Thyroid gland (tissue), 4 donors: ENCODE data around the gene HSPA1B. TPM values are rescaled to one million over a fixed set of nuclear protein-coding genes. Genes with fewer than 3 reads are reported as not detected.

Experiments
- DNase-seq, 2 donors: peaks; one replicate each; pipeline ENCODE4 v3.0.0-alpha.2; 2019
- H3K27ac ChIP-seq, 3 donors: fragments of 200-600 bp; sonication (generic); 1 replicate in 2 of 3; 2 replicates in 1 of 3; pipeline ENCODE4 v1.5.1; 2016 to 2019; ENCODE audit warnings: mild to moderate bottlenecking in 1 of 3, moderate library complexity in 1 of 3
- H3K27me3 ChIP-seq: fragments of 200-600 bp; sonication (generic); one replicate; pipeline ENCODE4 v1.5.1; 2019
- H3K36me3 ChIP-seq, 2 donors: fragments of 200-600 bp; sonication (generic); one replicate each; pipeline ENCODE4 v1.5.1; 2016 to 2019
- H3K4me1 ChIP-seq, 2 donors: fragments of 200-600 bp; sonication (generic); one replicate each; pipeline ENCODE4 v1.5.1; 2017 to 2019
- H3K4me3 ChIP-seq, 3 donors: fragments of 200-600 bp; sonication (generic); replicated peaks in 1 of 3; 1 replicate in 2 of 3; 2 replicates in 1 of 3; pipeline ENCODE4 v1.5.1; 2016; ENCODE audit warnings: mild to moderate bottlenecking in 1 of 3
- H3K9me3 ChIP-seq: fragments of 200-600 bp; sonication (generic); one replicate; pipeline ENCODE4 v1.5.1; 2017
- CTCF ChIP-seq, 6 experiments: fragments of 200-600 bp in 3 of 6; fragments of 450-650 bp in 3 of 6; sonication (generic) in 3 of 6; IDR thresholded peaks; one replicate each; pipeline ENCODE4 v1.5.1; 2016 to 2019; ENCODE audit warnings: antibody characterized with exemption in 6 of 6, mild to moderate bottlenecking in 2 of 6, inconsistent platforms in 1 of 6, moderate library complexity in 1 of 6
- POLR2A ChIP-seq, 2 donors: fragments of 450-650 bp; IDR thresholded peaks; one replicate each; pipeline ENCODE4 v1.6.1; 2017; ENCODE audit warnings: antibody characterized with exemption in 2 of 2, mild to moderate bottlenecking in 2 of 2, moderate library complexity in 1 of 2
- WGBS, 2 donors: methylation state at CpG; one replicate each; pipeline ENCODE4 v1.1.5; 2017; 5-methylcytosine and 5-hydroxymethylcytosine counted together
- intact Hi-C: fragments of 100-400 bp; cut with DNase I; formaldehyde crosslinking; loops from one replicate; pipeline ENCODE4 v1.15.1; 2023
- small RNA-seq: library from RNA; depleted of rRNA; stranded (forward); fragments of <200 nt; gene quantifications from one replicate; pipeline ENCODE3, GENCODE V24; 2016
- total RNA-seq, 4 donors: library from RNA; depleted of rRNA; stranded (reverse); fragments of >200 nt; gene quantifications; one replicate each; pipeline ENCODE4 v1.2.3, GENCODE V29; 2016

The HSPA1B gene
- total RNA-seq, 4 donors from 2014 or later: 194 to 330 (median 256) TPM

- TF ChIP-seq POLR2A (IDR thresholded peaks at IDR 0.05) (no peak), CTCF (IDR thresholded peaks at IDR 0.05) (no peak)
- Histone ChIP-seq H3K36me3 (peaks cover 25 to 27% of the 10 kb centered on the region in 2 donors), H3K27ac (no peak overlapping the region), H3K4me1 (peaks cover 3 to 18% of the 10 kb centered on the region in 2 donors), H3K9me3 (no peaks in the 10 kb centered on the region), H3K27me3 (no peaks in the 10 kb centered on the region), H3K4me3 (no peak overlapping the region)
- DNase-seq: no peak
- intact Hi-C loops: no loop called here
- WGBS, 2 donors: 71 to 75% methylated on average over 2 to 3 of the region's 3 CpGs
Observed at GRCh38 chr6:31878222-31878621, 50.7 kb downstream of the HSPA1B start.

GRCh38 chr6:31878726-31879125 is 51.2 kb downstream of the HSPA1B start, which contains the start of gene SLC44A4:
Gene SLC44A4 (minus strand): TSS chr6:31878997. CDS start chr6:31878980, 17 bp downstream.
- peak; percentile 28 to 35 for DNase-seq
- no peaks in the 10 kb centered on the region for H3K9me3 ChIP-seq
- intact Hi-C loops: no loop called here
- H3K36me3 ChIP-seq: peaks cover 30 to 32% of the 10 kb centered on the region in 2 donors
- 59 to 66% methylated on average over 18 of the region's 18 CpGs for WGBS, 2 donors
- no peak for TF ChIP-seq CTCF (IDR thresholded peaks at IDR 0.05)
- no peak for TF ChIP-seq POLR2A (IDR thresholded peaks at IDR 0.05)
- no peaks in the 10 kb centered on the region for H3K27me3 ChIP-seq
- H3K4me3 ChIP-seq: no peak within 1 kb of the TSS
- H3K27ac ChIP-seq: no peak within 1 kb of the TSS
- H3K4me1 ChIP-seq: peaks cover 3 to 18% of the 10 kb centered on the region in 2 donors

- TF ChIP-seq POLR2A (IDR thresholded peaks at IDR 0.05) (no peak), CTCF (IDR thresholded peaks at IDR 0.05) (no peak)
- Histone ChIP-seq H3K9me3 (no peaks in the 10 kb centered on the region), H3K27ac (no peak overlapping the region), H3K36me3 (peaks cover 34 to 37% of the 10 kb centered on the region in 2 donors), H3K4me1 (peaks cover 3 to 15% of the 10 kb centered on the region in 2 donors), H3K27me3 (no peaks in the 10 kb centered on the region), H3K4me3 (no peak overlapping the region)
- DNase-seq: no peak
- 78 to 83% methylated on average over 13 of the region's 13 CpGs for WGBS, 2 donors
- intact Hi-C loops: no loop called here
Observed at GRCh38 chr6:31879143-31879542, 51.6 kb downstream of the HSPA1B start.

Small RNAs within 50 kb of the gene (small RNA-seq; reads per million reads assigned to genes)
- not detected for gene RF00019
- 155 reads per million, percentile 97 among the genes with 10 or more reads in this experiment for gene SNORD48
- not detected for gene SNORD52

Other genes starting within 250 kb of the HSPA1B start
- gene LTB, start 245.3 kb upstream of the HSPA1B start, total RNA-seq: not detected
- 10 to 100 TPM in 1 of 4 donors, 1 to 10 TPM in 2, not detected in 1; 2.5 to 23.4 (median 3.2) TPM for gene LST1, start 241.5 kb upstream of the HSPA1B start, total RNA-seq
- gene NCR3, start 234.7 kb upstream of the HSPA1B start, total RNA-seq: not detected
- 10 to 100 TPM in 3 of 4 donors, 1 to 10 TPM in 1; 8.1 to 37.8 (median 17.6) TPM for gene AIF1, start 212.5 kb upstream of the HSPA1B start, total RNA-seq
- 100 to 1,000 TPM in 1 of 4 donors, 10 to 100 TPM in 3; 68.5 to 127 (median 86.7) TPM for gene PRRC2A, start 207.0 kb upstream of the HSPA1B start, total RNA-seq
- gene BAG6, start 175.1 kb upstream of the HSPA1B start, total RNA-seq: 100 to 1,000 TPM; 179 to 301 (median 245) TPM
- gene APOM, start 171.8 kb upstream of the HSPA1B start, total RNA-seq: 1 to 10 TPM; 2.3 to 5.1 (median 4.5) TPM
- 10 to 100 TPM; 23.6 to 32.3 (median 28.7) TPM for gene C6orf47, start 167.0 kb upstream of the HSPA1B start, total RNA-seq
- 10 to 100 TPM; 15.7 to 23.2 (median 22.1) TPM for gene GPANK1, start 162.7 kb upstream of the HSPA1B start, total RNA-seq
- 100 to 1,000 TPM; 181 to 264 (median 206) TPM for gene CSNK2B, start 161.7 kb upstream of the HSPA1B start, total RNA-seq
- 10 to 100 TPM in 2 of 4 donors, 1 to 10 TPM in 2; 4.4 to 11.8 (median 9.4) TPM for gene LY6G5B, start 157.8 kb upstream of the HSPA1B start, total RNA-seq
- gene LY6G5C, start 146.7 kb upstream of the HSPA1B start, total RNA-seq: 1 to 10 TPM in 1 of 4 donors, under 1 TPM in 2, not detected in 1; 0.54 to 7.9 (median 0.83) TPM
- 10 to 100 TPM; 47.3 to 81.4 (median 71.7) TPM for gene ABHD16A, start 124.4 kb upstream of the HSPA1B start, total RNA-seq
- not detected for gene LY6G6F, start 120.9 kb upstream of the HSPA1B start, total RNA-seq
- gene LY6G6D, start 112.4 kb upstream of the HSPA1B start, total RNA-seq: not detected
- gene LY6G6C, start 106.0 kb upstream of the HSPA1B start, total RNA-seq: not detected
- 1 to 10 TPM in 1 of 4 donors, under 1 TPM in 1, not detected in 2; 0.54 to 1.8 TPM for gene MPIG6B, start 104.4 kb upstream of the HSPA1B start, total RNA-seq
- 100 to 1,000 TPM in 3 of 4 donors, 10 to 100 TPM in 1; 99.9 to 117 (median 114) TPM for gene DDAH2, start 98.4 kb upstream of the HSPA1B start, total RNA-seq
- gene CLIC1, start 91.2 kb upstream of the HSPA1B start, total RNA-seq: 100 to 1,000 TPM; 222 to 314 (median 247) TPM
- 10 to 100 TPM in 1 of 4 donors, 1 to 10 TPM in 3; 5.6 to 11.2 (median 7.2) TPM for gene MSH5, start 87.7 kb upstream of the HSPA1B start, total RNA-seq
- gene SAPCD1, start 65.1 kb upstream of the HSPA1B start, total RNA-seq: 1 to 10 TPM in 3 of 4 donors, not detected in 1; 2.0 to 4.2 (median 3.0) TPM
- 1 to 10 TPM; 1.2 to 8.9 (median 5.4) TPM for gene VWA7, start 50.4 kb upstream of the HSPA1B start, total RNA-seq
- 100 to 1,000 TPM in 1 of 4 donors, 10 to 100 TPM in 3; 33.8 to 120 (median 39.9) TPM for gene VARS1, start 32.0 kb upstream of the HSPA1B start, total RNA-seq
- 10 to 100 TPM; 29.2 to 48.4 (median 36.5) TPM for gene LSM2, start 20.8 kb upstream of the HSPA1B start, total RNA-seq
- gene HSPA1L, start 12.5 kb upstream of the HSPA1B start, total RNA-seq: 1 to 10 TPM; 3.5 to 4.1 (median 3.9) TPM
- 100 to 1,000 TPM; 148 to 320 (median 190) TPM for gene HSPA1A, start 12.2 kb upstream of the HSPA1B start, total RNA-seq
- gene NEU1, start 35.1 kb downstream of the HSPA1B start, total RNA-seq: 10 to 100 TPM; 54.4 to 98.1 (median 65.9) TPM
- 10 to 100 TPM in 2 of 4 donors, 1 to 10 TPM in 2; 1.6 to 16.2 (median 7.7) TPM for gene SLC44A4, start 51.3 kb downstream of the HSPA1B start, total RNA-seq
- gene EHMT2, start 70.0 kb downstream of the HSPA1B start, total RNA-seq: 10 to 100 TPM; 26.9 to 47.7 (median 38.7) TPM
- 1 to 10 TPM in 3 of 4 donors, under 1 TPM in 1; 0.94 to 2.9 (median 1.5) TPM for gene ZBTB12, start 74.3 kb downstream of the HSPA1B start, total RNA-seq
- 1 to 10 TPM; 2.5 to 6.2 (median 4.4) TPM for gene C2, start 100.0 kb downstream of the HSPA1B start, total RNA-seq
- 10 to 100 TPM; 10.5 to 36.7 (median 16.4) TPM for gene CFB, start 118.4 kb downstream of the HSPA1B start, total RNA-seq
- gene NELFE, start 131.2 kb downstream of the HSPA1B start, total RNA-seq: 100 to 1,000 TPM in 3 of 4 donors, 10 to 100 TPM in 1; 83.2 to 114 (median 106) TPM
- gene SKIC2, start 131.4 kb downstream of the HSPA1B start, total RNA-seq: 10 to 100 TPM; 35.1 to 47.1 (median 39.4) TPM
- 10 to 100 TPM; 21.3 to 36.4 (median 33.9) TPM for gene DXO, start 144.4 kb downstream of the HSPA1B start, total RNA-seq
- gene C4A, start 154.3 kb downstream of the HSPA1B start, total RNA-seq: 100 to 1,000 TPM; 181 to 401 (median 227) TPM
- gene C4B, start 187.1 kb downstream of the HSPA1B start, total RNA-seq: 100 to 1,000 TPM; 233 to 370 (median 285) TPM
- 1 to 10 TPM in 1 of 4 donors, under 1 TPM in 2, not detected in 1; 0.24 to 1.7 (median 0.33) TPM for gene CYP21A2, start 210.7 kb downstream of the HSPA1B start, total RNA-seq